H1 (cell line): ENCODE results near the gene SNAPC1. TPM values are rescaled to one million over a fixed set of nuclear protein-coding genes. Genes with fewer than 3 reads are reported as not detected.

ENCODE experiments used
- CTCF ChIA-PET: fragments of 300-600 bp; sonication (Branson Sonifier 250); formaldehyde crosslinking; loops from one replicate; lab custom pipeline; 2021; ENCODE audit not compliant: partially characterized antibody; lab: Charles Lee
- POLR2A ChIA-PET: fragments of 300-600 bp; sonication (Branson Sonifier 250); formaldehyde crosslinking; loops from one replicate; lab custom pipeline; 2021; ENCODE audit warnings: inconsistent platforms; ENCODE audit not compliant: partially characterized antibody; lab: Charles Lee
- DNase-seq, 2 experiments: peaks; one replicate each; pipeline versions ENCODE4 v3.0.0 to v3.0.0-alpha.2; 2010 to 2022; ENCODE audit warnings: low spot score in 2 of 2, low read depth in 1 of 2, mixed read lengths in 1 of 2
- FAIRE-seq: peaks from 2 replicates; lab custom pipeline; 2011; peaks lifted over from hg19 to GRCh38; lab: Jason Lieb, UNC
- H2AFZ ChIP-seq: 2 replicates; pipeline ENCODE4 v1.8.1; 2012; ENCODE audit warnings: low read length, inconsistent platforms
- H2AK5ac ChIP-seq: 2 replicates; pipeline ENCODE4 v1.6.1; 2013; ENCODE audit warnings: low read depth, low read length
- H2BK120ac ChIP-seq: replicated peaks from 2 replicates; pipeline ENCODE3; 2013; ENCODE audit warnings: low read depth, low read length, inconsistent platforms
- H2BK12ac ChIP-seq: 2 replicates; pipeline ENCODE4 v1.6.1; 2013; ENCODE audit warnings: low read depth, low read length
- H2BK15ac ChIP-seq: 2 replicates; pipeline ENCODE4 v1.6.1; 2013; ENCODE audit warnings: low read length
- H2BK20ac ChIP-seq: 2 replicates; pipeline ENCODE4 v1.6.1; 2013; ENCODE audit warnings: low read length
- H2BK5ac ChIP-seq: 2 replicates; pipeline ENCODE4 v1.6.1; 2013; ENCODE audit warnings: low read depth, low read length
- H3K14ac ChIP-seq: 2 replicates; pipeline ENCODE4 v1.6.1; 2013; ENCODE audit warnings: inconsistent platforms; ENCODE audit not compliant: insufficient read length
- H3K18ac ChIP-seq: 2 replicates; pipeline ENCODE4 v1.6.1; 2013; ENCODE audit warnings: low read length; ENCODE audit errors: extremely low read depth
- H3K23ac ChIP-seq: 2 replicates; pipeline ENCODE4 v1.6.1; 2013; ENCODE audit warnings: inconsistent platforms; ENCODE audit not compliant: insufficient read length
- H3K23me2 ChIP-seq: 2 replicates; pipeline ENCODE4 v1.6.1; 2013; ENCODE audit warnings: low read depth, low read length
- H3K27ac ChIP-seq: 2 replicates; pipeline ENCODE4 v1.6.1; 2011; ENCODE audit warnings: low read depth, low read length, inconsistent platforms
- H3K27me3 ChIP-seq, 4 experiments: replicated peaks in 1 of 4; 1 replicate in 1 of 4; 2 replicates in 3 of 4; pipeline versions ENCODE4 v1.6.1 to v1.8.1; 2011 to 2013; ENCODE audit warnings: low read length in 3 of 4, mild to moderate bottlenecking in 3 of 4, inconsistent platforms in 2 of 4, mixed read lengths in 2 of 4, moderate library complexity in 1 of 4; ENCODE audit not compliant: control insufficient read depth in 3 of 4, insufficient read depth in 3 of 4; ENCODE audit errors: extremely low read depth in 1 of 4
- H3K36me3 ChIP-seq, 4 experiments: 2 replicates each; pipeline versions ENCODE4 v1.6.1 to v1.8.1; 2011 to 2013; ENCODE audit warnings: mild to moderate bottlenecking in 4 of 4, low read length in 3 of 4, moderate library complexity in 2 of 4, control low read depth in 1 of 4, inconsistent platforms in 1 of 4; ENCODE audit not compliant: insufficient read depth in 4 of 4, control insufficient read depth in 2 of 4
- H3K4ac ChIP-seq: replicated peaks from 2 replicates; pipeline ENCODE3; 2013; ENCODE audit warnings: low read length, low read depth, mixed read lengths, inconsistent platforms; ENCODE audit not compliant: insufficient read length
- H3K4me1 ChIP-seq, 4 experiments: replicated peaks in 1 of 4; 1 replicate in 1 of 4; 2 replicates in 3 of 4; pipeline versions ENCODE4 v1.6.1 to v1.8.1; 2011 to 2013; ENCODE audit warnings: low read length in 3 of 4, inconsistent platforms in 2 of 4, mixed read lengths in 1 of 4; ENCODE audit not compliant: insufficient read depth in 4 of 4, control insufficient read depth in 3 of 4
- H3K4me2 ChIP-seq, 2 experiments: 2 replicates each; pipeline versions ENCODE4 v1.6.1 to v1.8.1; 2011 to 2013; ENCODE audit warnings: low read depth in 2 of 2, low read length in 2 of 2, control low read depth in 1 of 2, inconsistent platforms in 1 of 2, mild to moderate bottlenecking in 1 of 2; ENCODE audit not compliant: insufficient read depth in 1 of 2
- H3K4me3 ChIP-seq, 4 experiments: fragments of 200-600, 300-600 bp in 1 of 4; sonication (generic), shearing (Covaris generic), sonication (Bioruptor Twin) in 1 of 4; 2 replicates each; pipeline versions ENCODE4 v1.5.1 to v1.8.1; 2011 to 2016; ENCODE audit warnings: low read length in 4 of 4, low read depth in 3 of 4, control low read depth in 2 of 4, inconsistent platforms in 2 of 4, mild to moderate bottlenecking in 2 of 4, mixed read lengths in 1 of 4, moderate library complexity in 1 of 4; ENCODE audit not compliant: insufficient read depth in 2 of 4; ENCODE audit errors: extremely low read depth in 1 of 4
- H3K56ac ChIP-seq: replicated peaks from 2 replicates; pipeline ENCODE3; 2013; ENCODE audit warnings: low read depth, mild to moderate bottlenecking, mixed read lengths, low read length, inconsistent platforms; ENCODE audit not compliant: insufficient read length
- H3K79me1 ChIP-seq: 2 replicates; pipeline ENCODE4 v1.6.1; 2013; ENCODE audit warnings: low read depth, low read length, control low read depth
- H3K79me2 ChIP-seq, 2 experiments: 2 replicates each; pipeline versions ENCODE4 v1.6.1 to v1.8.1; 2012 to 2013; ENCODE audit warnings: low read length in 2 of 2, mild to moderate bottlenecking in 2 of 2, inconsistent platforms in 1 of 2; ENCODE audit not compliant: insufficient read depth in 2 of 2, control insufficient read depth in 1 of 2
- H3K9ac ChIP-seq, 4 experiments: replicated peaks in 1 of 4; 1 replicate in 1 of 4; 2 replicates in 3 of 4; pipeline versions ENCODE4 v1.6.1 to v1.8.1; 2011 to 2013; ENCODE audit warnings: low read depth in 3 of 4, low read length in 3 of 4, control low read depth in 2 of 4, mild to moderate bottlenecking in 2 of 4, moderate library complexity in 2 of 4, inconsistent platforms in 1 of 4; ENCODE audit errors: extremely low read depth in 1 of 4
- H3K9me3 ChIP-seq, 2 experiments: 2 replicates each; pipeline versions ENCODE4 v1.6.1 to v1.8.1; 2012 to 2013; ENCODE audit warnings: mild to moderate bottlenecking in 2 of 2, moderate library complexity in 2 of 2, control low read depth in 1 of 2, inconsistent platforms in 1 of 2, low read depth in 1 of 2, low read length in 1 of 2, mixed read lengths in 1 of 2; ENCODE audit not compliant: insufficient read depth in 2 of 2
- H4K20me1 ChIP-seq, 2 experiments: replicated peaks in 1 of 2; 2 replicates each; pipeline versions ENCODE3 to v1.8.1; 2011 to 2013; ENCODE audit warnings: inconsistent platforms in 2 of 2, low read length in 2 of 2, mild to moderate bottlenecking in 1 of 2; ENCODE audit not compliant: insufficient read depth in 2 of 2, control insufficient read depth in 1 of 2
- H4K5ac ChIP-seq: 2 replicates; pipeline ENCODE4 v1.6.1; 2013; ENCODE audit warnings: low read length, low read depth, mixed read lengths, inconsistent platforms; ENCODE audit not compliant: insufficient read length
- H4K8ac ChIP-seq: 2 replicates; pipeline ENCODE4 v1.8.0; 2013; ENCODE audit warnings: mild to moderate bottlenecking, moderate library complexity, low read length, inconsistent platforms; ENCODE audit not compliant: insufficient read depth; ENCODE audit errors: extremely low read depth
- H4K91ac ChIP-seq: replicated peaks from 2 replicates; pipeline ENCODE3; 2013; ENCODE audit warnings: low read length, mixed read lengths, inconsistent platforms; ENCODE audit not compliant: insufficient read length
- BCL11A ChIP-seq, 2 experiments: IDR thresholded peaks; one replicate each; pipeline ENCODE4 v1.6.1; 2011; ENCODE audit warnings: low read depth in 2 of 2, low read length in 2 of 2, mild to moderate bottlenecking in 2 of 2
- POLR2AphosphoS5 ChIP-seq: IDR thresholded peaks from 2 replicates; pipeline ENCODE4 v1.6.1; 2011; ENCODE audit warnings: low read depth, low read length
- SIN3A ChIP-seq, 2 experiments: IDR thresholded peaks in 1 of 2; conservative IDR thresholded peaks in 1 of 2; 2 replicates each; pipeline ENCODE4 v1.6.1; 2011 to 2012; ENCODE audit warnings: low read length in 2 of 2, improper control_type of control experiment in 1 of 2, low read depth in 1 of 2, mild to moderate bottlenecking in 1 of 2
- SIRT6 ChIP-seq: IDR thresholded peaks from one replicate; pipeline ENCODE4 v1.7.1; 2012; ENCODE audit warnings: low read length, inconsistent platforms
- TEAD4 ChIP-seq: IDR thresholded peaks from 2 replicates; pipeline ENCODE4 v1.6.1; 2012; ENCODE audit warnings: low read depth, low read length, inconsistent platforms, mixed read lengths
- WGBS, 2 experiments: shearing (Covaris generic) in 1 of 2; methylation state at CpG; one replicate each; pipeline versions ENCODE4 v1.1.6 to v1.1.7; 2013 to 2015; ENCODE audit warnings: low lambda C conversion rate in 2 of 2, mixed read lengths in 2 of 2, inconsistent platforms in 1 of 2, low coverage in 1 of 2, missing lambda C conversion rate in 1 of 2; ENCODE audit not compliant: insufficient replicate concordance in 2 of 2, insufficient coverage in 1 of 2, insufficient read length in 1 of 2; ENCODE audit errors: extremely low coverage in 1 of 2, missing lambda C conversion rate in 1 of 2; 5-methylcytosine and 5-hydroxymethylcytosine counted together
- polyA plus RNA-seq, 7 experiments: library from polyadenylated mRNA; depleted of rRNA in 3 of 7; stranded (reverse) in 5 of 7; unstranded in 2 of 7; fragments of >200 nt in 5 of 7; fragments of 200-250 nt in 2 of 7; gene quantifications; 1 replicate in 5 of 7; 2 replicates in 1 of 7; 4 replicates in 1 of 7; pipeline versions ENCODE4 v1.2.1 to v1.2.3, GENCODE V29; 2011 to 2013; ENCODE audit warnings: missing spikeins in 2 of 7, mixed read lengths in 2 of 7
- total RNA-seq: library from RNA; stranded (reverse); fragmentation: NEBNext Ultra II Directional; extraction: Animal tissue kit (Norgen Biotek cat#: 25700); gene quantifications from 2 replicates; pipeline ENCODE4 v1.2.1, GENCODE V29; 2021
- TF ChIP-seq, protein P1 (sequence below): IDR thresholded peaks from 2 replicates; pipeline ENCODE4 v1.6.1; 2012; ENCODE audit warnings: inconsistent platforms

The SNAPC1 gene
- total and polyA plus RNA-seq, 2 of the 8 experiments (the other 6 are each of a cell fraction or from before 2014, with no cell fraction given): 5.8 to 11.1 TPM

DNA sequence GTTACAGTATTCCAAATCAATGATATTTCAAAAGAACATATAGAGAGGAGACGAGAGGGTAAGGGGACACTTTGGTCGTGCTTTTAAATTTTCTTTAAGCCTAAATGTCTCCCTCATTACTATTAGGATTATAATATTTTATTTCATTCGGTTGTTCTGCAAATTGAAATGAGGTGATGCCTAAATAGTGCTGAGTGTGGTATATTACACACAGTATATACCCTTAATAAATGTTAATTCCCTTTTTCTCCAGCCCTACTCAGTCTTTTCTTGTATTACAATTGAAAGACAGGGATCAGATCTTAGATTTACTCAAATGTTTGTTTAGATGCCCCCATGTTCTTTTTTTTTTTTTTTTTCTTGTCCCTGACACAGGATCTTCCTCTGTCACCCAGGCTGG is 7.7 kb downstream of the SNAPC1 start:
- no peak for TF ChIP-seq POLR2AphosphoS5
- no peak for TF ChIP-seq SIRT6
- TF ChIP-seq BCL11A (IDR thresholded peaks at IDR 0.05; ENCODE audit: low read depth in 2 of 2, low read length in 2 of 2): no peak
- no peak for TF ChIP-seq TEAD4
- TF ChIP-seq, protein P1, sequence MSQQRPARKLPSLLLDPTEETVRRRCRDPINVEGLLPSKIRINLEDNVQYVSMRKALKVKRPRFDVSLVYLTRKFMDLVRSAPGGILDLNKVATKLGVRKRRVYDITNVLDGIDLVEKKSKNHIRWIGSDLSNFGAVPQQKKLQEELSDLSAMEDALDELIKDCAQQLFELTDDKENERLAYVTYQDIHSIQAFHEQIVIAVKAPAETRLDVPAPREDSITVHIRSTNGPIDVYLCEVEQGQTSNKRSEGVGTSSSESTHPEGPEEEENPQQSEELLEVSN: no peak
- no peak for TF ChIP-seq SIN3A (conservative IDR thresholded peaks at IDR 0.05 in 1 of 2, IDR thresholded peaks at IDR 0.05 in 1 of 2; ENCODE audit: low read depth in 1 of 2, low read length in 2 of 2)
- ChIA-PET CTCF (no interaction called here), POLR2A (no interaction called here)
- DNase-seq (no peak), FAIRE-seq (no peak)
- WGBS, 2 experiments: 94% methylated on average over 3 of the region's 3 CpGs; no CpG with 5 or more reads in 1 of the 2 experiments
- Histone ChIP-seq H3K4me3 (no peak overlapping the region), H3K9ac (no peak overlapping the region), H3K14ac (no peak overlapping the region), H4K8ac (no peak overlapping the region), H3K36me3 (peaks cover 3 to 81% (median 29%) of the 10 kb centered on the region in 4 experiments; a peak in 7 of 8 replicates), H2AK5ac (no peak overlapping the region), H3K27me3 (no peaks in the 10 kb centered on the region), H2AFZ (no peak overlapping the region), H4K20me1 (peaks cover 0 to 1% of the 10 kb centered on the region in 2 experiments), H2BK15ac (no peak overlapping the region), H3K23me2 (no peaks in the 10 kb centered on the region), H4K5ac (no peak overlapping the region), H3K4ac (no peak overlapping the region), H3K79me1 (no peaks in the 10 kb centered on the region), H2BK120ac (no peak overlapping the region), H3K4me2 (no peak overlapping the region), H2BK5ac (no peak overlapping the region), H3K18ac (no peak overlapping the region), H3K23ac (no peak overlapping the region), H3K79me2 (peaks cover 0 to 24% of the 10 kb centered on the region in 2 experiments; a peak in 2 of 4 replicates), H3K9me3 (no peaks in the 10 kb centered on the region), H3K27ac (no peak overlapping the region), H3K4me1 (peaks cover 0 to 6% (median 3%) of the 10 kb centered on the region in 4 experiments; a peak in 3 of 7 replicates), H2BK20ac (no peak overlapping the region), H3K56ac (no peak overlapping the region), H2BK12ac (no peak overlapping the region), H4K91ac (no peak overlapping the region)
